Measurements from ENCODE around the gene PCDHGA6.

DNA sequence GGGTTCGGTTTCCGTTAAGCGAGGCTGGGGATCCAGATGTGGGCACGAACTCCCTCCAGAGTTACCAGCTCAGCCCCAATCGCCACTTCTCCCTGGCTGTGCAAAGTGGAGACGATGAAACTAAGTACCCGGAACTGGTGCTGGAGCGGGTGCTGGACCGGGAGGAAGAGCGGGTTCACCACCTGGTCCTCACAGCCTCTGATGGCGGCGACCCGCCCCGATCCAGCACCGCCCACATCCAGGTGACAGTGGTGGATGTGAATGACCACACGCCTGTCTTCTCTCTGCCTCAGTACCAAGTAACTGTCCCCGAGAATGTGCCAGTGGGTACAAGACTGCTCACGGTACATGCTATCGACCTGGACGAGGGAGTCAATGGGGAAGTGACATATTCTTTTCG is 9.7 kb downstream of the PCDHGA6 start:
- no peak for TF ChIP-seq RAD21 (IDR thresholded peaks at IDR 0.05 in 1 of 2, conservative IDR thresholded peaks at IDR 0.05 in 1 of 2; ENCODE audit: low read depth in 2 of 2, low read length in 2 of 2)
- no peak for TF ChIP-seq ATF2 (IDR thresholded peaks at IDR 0.05; ENCODE audit: low read length)
- no peak for TF ChIP-seq POLR2AphosphoS5 (IDR thresholded peaks at IDR 0.05; ENCODE audit: low read depth, low read length)
- no peak for TF ChIP-seq CBX5 (IDR thresholded peaks at IDR 0.05; ENCODE audit: low read depth, low read length)
- TF ChIP-seq ASH2L (IDR thresholded peaks at IDR 0.05; ENCODE audit: low read length): no peak
- TF ChIP-seq, protein P1, sequence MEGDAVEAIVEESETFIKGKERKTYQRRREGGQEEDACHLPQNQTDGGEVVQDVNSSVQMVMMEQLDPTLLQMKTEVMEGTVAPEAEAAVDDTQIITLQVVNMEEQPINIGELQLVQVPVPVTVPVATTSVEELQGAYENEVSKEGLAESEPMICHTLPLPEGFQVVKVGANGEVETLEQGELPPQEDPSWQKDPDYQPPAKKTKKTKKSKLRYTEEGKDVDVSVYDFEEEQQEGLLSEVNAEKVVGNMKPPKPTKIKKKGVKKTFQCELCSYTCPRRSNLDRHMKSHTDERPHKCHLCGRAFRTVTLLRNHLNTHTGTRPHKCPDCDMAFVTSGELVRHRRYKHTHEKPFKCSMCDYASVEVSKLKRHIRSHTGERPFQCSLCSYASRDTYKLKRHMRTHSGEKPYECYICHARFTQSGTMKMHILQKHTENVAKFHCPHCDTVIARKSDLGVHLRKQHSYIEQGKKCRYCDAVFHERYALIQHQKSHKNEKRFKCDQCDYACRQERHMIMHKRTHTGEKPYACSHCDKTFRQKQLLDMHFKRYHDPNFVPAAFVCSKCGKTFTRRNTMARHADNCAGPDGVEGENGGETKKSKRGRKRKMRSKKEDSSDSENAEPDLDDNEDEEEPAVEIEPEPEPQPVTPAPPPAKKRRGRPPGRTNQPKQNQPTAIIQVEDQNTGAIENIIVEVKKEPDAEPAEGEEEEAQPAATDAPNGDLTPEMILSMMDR (IDR thresholded peaks at IDR 0.05; ENCODE audit: control extremely low read depth in 1 of 3, insufficient read depth in 1 of 3, low read depth in 1 of 3, low read length in 3 of 3): no peak
- no peak for TF ChIP-seq EGR1 (IDR thresholded peaks at IDR 0.05; ENCODE audit: borderline replicate concordance, low read depth, low read length)

Data from H1 (cell line).